Measurements from ENCODE around the gene HGD. TPM values are rescaled to one million over a fixed set of nuclear protein-coding genes. Genes with fewer than 3 reads are reported as not detected.

Gene HGD
- total and polyA plus RNA-seq, 2 of the 13 experiments (the other 11 are each of a cell fraction or from before 2014, with no cell fraction given): 265 to 398 TPM

GRCh38 chr3:120678331-120678947 is 3.6 kb downstream of the HGD start (continued):
- TF ChIP-seq, protein P1, sequence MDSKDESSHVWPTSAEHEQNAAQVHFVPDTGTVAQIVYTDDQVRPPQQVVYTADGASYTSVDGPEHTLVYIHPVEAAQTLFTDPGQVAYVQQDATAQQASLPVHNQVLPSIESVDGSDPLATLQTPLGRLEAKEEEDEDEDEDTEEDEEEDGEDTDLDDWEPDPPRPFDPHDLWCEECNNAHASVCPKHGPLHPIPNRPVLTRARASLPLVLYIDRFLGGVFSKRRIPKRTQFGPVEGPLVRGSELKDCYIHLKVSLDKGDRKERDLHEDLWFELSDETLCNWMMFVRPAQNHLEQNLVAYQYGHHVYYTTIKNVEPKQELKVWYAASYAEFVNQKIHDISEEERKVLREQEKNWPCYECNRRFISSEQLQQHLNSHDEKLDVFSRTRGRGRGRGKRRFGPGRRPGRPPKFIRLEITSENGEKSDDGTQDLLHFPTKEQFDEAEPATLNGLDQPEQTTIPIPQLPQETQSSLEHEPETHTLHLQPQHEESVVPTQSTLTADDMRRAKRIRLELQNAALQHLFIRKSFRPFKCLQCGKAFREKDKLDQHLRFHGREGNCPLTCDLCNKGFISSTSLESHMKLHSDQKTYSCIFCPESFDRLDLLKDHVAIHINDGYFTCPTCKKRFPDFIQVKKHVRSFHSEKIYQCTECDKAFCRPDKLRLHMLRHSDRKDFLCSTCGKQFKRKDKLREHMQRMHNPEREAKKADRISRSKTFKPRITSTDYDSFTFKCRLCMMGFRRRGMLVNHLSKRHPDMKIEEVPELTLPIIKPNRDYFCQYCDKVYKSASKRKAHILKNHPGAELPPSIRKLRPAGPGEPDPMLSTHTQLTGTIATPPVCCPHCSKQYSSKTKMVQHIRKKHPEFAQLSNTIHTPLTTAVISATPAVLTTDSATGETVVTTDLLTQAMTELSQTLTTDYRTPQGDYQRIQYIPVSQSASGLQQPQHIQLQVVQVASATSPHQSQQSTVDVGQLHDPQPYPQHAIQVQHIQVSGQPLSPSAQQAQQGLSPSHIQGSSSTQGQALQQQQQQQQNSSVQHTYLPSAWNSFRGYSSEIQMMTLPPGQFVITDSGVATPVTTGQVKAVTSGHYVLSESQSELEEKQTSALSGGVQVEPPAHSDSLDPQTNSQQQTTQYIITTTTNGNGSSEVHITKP (CRISPR knock-in tag; IDR thresholded peaks at IDR 0.05; ENCODE audit: low read depth): no peak
- no peak for TF ChIP-seq ZNF75D (CRISPR knock-in tag; IDR thresholded peaks at IDR 0.05; ENCODE audit: borderline replicate concordance)
- no peak for TF ChIP-seq SMAD1 (CRISPR knock-in tag; IDR thresholded peaks at IDR 0.05; ENCODE audit: borderline replicate concordance, low read depth)
- TF ChIP-seq KAT8 (CRISPR knock-in tag; IDR thresholded peaks at IDR 0.05): peak; percentile 72
- TF ChIP-seq MIER2 (CRISPR knock-in tag; IDR thresholded peaks at IDR 0.05): 0 out of 2 replicates have a peak, but pooled peaks have one; percentile 14
- TF ChIP-seq, protein P2, sequence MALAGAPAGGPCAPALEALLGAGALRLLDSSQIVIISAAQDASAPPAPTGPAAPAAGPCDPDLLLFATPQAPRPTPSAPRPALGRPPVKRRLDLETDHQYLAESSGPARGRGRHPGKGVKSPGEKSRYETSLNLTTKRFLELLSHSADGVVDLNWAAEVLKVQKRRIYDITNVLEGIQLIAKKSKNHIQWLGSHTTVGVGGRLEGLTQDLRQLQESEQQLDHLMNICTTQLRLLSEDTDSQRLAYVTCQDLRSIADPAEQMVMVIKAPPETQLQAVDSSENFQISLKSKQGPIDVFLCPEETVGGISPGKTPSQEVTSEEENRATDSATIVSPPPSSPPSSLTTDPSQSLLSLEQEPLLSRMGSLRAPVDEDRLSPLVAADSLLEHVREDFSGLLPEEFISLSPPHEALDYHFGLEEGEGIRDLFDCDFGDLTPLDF (CRISPR knock-in tag; IDR thresholded peaks at IDR 0.05): no peak
- peak; percentile 1; the same call in 1 of the 2 replicates for TF ChIP-seq RAD21 (CRISPR knock-in tag; IDR thresholded peaks at IDR 0.05)
- peak; percentile 82; the same call in 1 of the 2 replicates for TF ChIP-seq ZNF292 (CRISPR knock-in tag; IDR thresholded peaks at IDR 0.05; ENCODE audit: borderline replicate concordance, low read depth)
- TF ChIP-seq ZNF496 (CRISPR knock-in tag; IDR thresholded peaks at IDR 0.05; ENCODE audit: insufficient replicate concordance): no peak
- TF ChIP-seq KDM4B (CRISPR knock-in tag; IDR thresholded peaks at IDR 0.05): no peak; the same call in 1 of the 2 replicates
- TF ChIP-seq ZFP1 (CRISPR knock-in tag; IDR thresholded peaks at IDR 0.05): peak; percentile 55; the same call in 1 of the 2 replicates
- TF ChIP-seq ZNF318 (CRISPR knock-in tag; IDR thresholded peaks at IDR 0.05): no peak
- TF ChIP-seq, protein P3, sequence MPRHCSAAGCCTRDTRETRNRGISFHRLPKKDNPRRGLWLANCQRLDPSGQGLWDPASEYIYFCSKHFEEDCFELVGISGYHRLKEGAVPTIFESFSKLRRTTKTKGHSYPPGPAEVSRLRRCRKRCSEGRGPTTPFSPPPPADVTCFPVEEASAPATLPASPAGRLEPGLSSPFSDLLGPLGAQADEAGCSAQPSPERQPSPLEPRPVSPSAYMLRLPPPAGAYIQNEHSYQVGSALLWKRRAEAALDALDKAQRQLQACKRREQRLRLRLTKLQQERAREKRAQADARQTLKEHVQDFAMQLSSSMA (CRISPR knock-in tag; IDR thresholded peaks at IDR 0.05): no peak
- no peak for TF ChIP-seq THAP8 (CRISPR knock-in tag; IDR thresholded peaks at IDR 0.05; ENCODE audit: borderline replicate concordance)

All from HepG2 (cell line).